ENCODE data around the gene MYBPC1. TPM values are rescaled to one million over a fixed set of nuclear protein-coding genes. Genes with fewer than 3 reads are reported as not detected.

MYBPC1 gene
- polyA plus RNA-seq, 1 of the 3 experiments (the other 2 are of a cell fraction): not detected

GRCh38 chr12:101663298-101663697 is 68.5 kb downstream of the MYBPC1 start:
- no peak overlapping the region for H3K9ac ChIP-seq
- H3K4me2 ChIP-seq: no peak overlapping the region
- no peaks in the 10 kb centered on the region for H3K36me3 ChIP-seq (replicated peaks in 1 of 2; ENCODE audit: control insufficient read depth in 1 of 2, insufficient read depth in 2 of 2, low read length in 1 of 2)
- no peak for DNase-seq
- 32% methylated on average over 6 of the region's 6 CpGs for WGBS (ENCODE audit: low lambda C conversion rate)
- H4K20me1 ChIP-seq (ENCODE audit: insufficient read depth): no peaks in the 10 kb centered on the region
- H3K4me1 ChIP-seq (ENCODE audit: control insufficient read depth in 1 of 2, insufficient read depth in 2 of 2, low read depth in 1 of 2, low read length in 1 of 2): no peaks in the 10 kb centered on the region
- no peaks in the 10 kb centered on the region for H3K79me2 ChIP-seq (ENCODE audit: insufficient read depth)
- ChIA-PET POLR2A (no interaction called here), CTCF (no interaction called here)
- H3K27me3 ChIP-seq (ENCODE audit: insufficient read depth): peaks cover 18% of the 10 kb centered on the region; the same call in 1 of the 2 replicates
- no peaks in the 10 kb centered on the region for H3K9me3 ChIP-seq
- H3K4me3 ChIP-seq (ENCODE audit: low read depth in 2 of 2, low read length in 1 of 2): no peak overlapping the region
- H3K27ac ChIP-seq (ENCODE audit: low read depth in 2 of 2, low read length in 1 of 2): no peak overlapping the region
- no peaks in the 10 kb centered on the region for H3K9me2 ChIP-seq
- H3F3A ChIP-seq (replicated peaks; ENCODE audit: insufficient read depth): no peaks in the 10 kb centered on the region
- no peak overlapping the region for H2AFZ ChIP-seq (ENCODE audit: low read depth)
- no peak for TF ChIP-seq RAD21 (IDR thresholded peaks at IDR 0.05; ENCODE audit: low read length)

- no peak for TF ChIP-seq GABPA (IDR thresholded peaks at IDR 0.05; ENCODE audit: low read depth)
- no peak for TF ChIP-seq USF1 (IDR thresholded peaks at IDR 0.05; ENCODE audit: borderline replicate concordance, low read depth)
- POLR2A ChIA-PET: no interaction called here
These were observed 70.2 kb downstream of the MYBPC1 start for GRCh38 chr12:101664992-101665391.

GRCh38 chr12:101666052-101666728 is 71.4 kb downstream of the MYBPC1 start:
- H3K36me3 ChIP-seq (replicated peaks in 1 of 2; ENCODE audit: control insufficient read depth in 1 of 2, insufficient read depth in 2 of 2, low read length in 1 of 2): no peaks in the 10 kb centered on the region
- H3K4me1 ChIP-seq (ENCODE audit: control insufficient read depth in 1 of 2, insufficient read depth in 2 of 2, low read depth in 1 of 2, low read length in 1 of 2): no peaks in the 10 kb centered on the region
- no peak overlapping the region for H3K4me2 ChIP-seq
- H3K4me3 ChIP-seq (ENCODE audit: low read depth in 2 of 2, low read length in 1 of 2): no peak overlapping the region
- H3K9ac ChIP-seq: no peak overlapping the region
- H3F3A ChIP-seq (replicated peaks; ENCODE audit: insufficient read depth): no peaks in the 10 kb centered on the region
- no peak for TF ChIP-seq GABPA (IDR thresholded peaks at IDR 0.05; ENCODE audit: low read depth)
- no peak for TF ChIP-seq MAX (IDR thresholded peaks at IDR 0.05; ENCODE audit: low read depth)
- TF ChIP-seq ELF1 (IDR thresholded peaks at IDR 0.05): no peak
- no peak for TF ChIP-seq EZH2phosphoT487 (IDR thresholded peaks at IDR 0.05; ENCODE audit: borderline replicate concordance, low read depth)
- TF ChIP-seq REST (IDR thresholded peaks at IDR 0.05; ENCODE audit: low read depth, low read length): no peak
- no peak for TF ChIP-seq TEAD4 (IDR thresholded peaks at IDR 0.05; ENCODE audit: borderline replicate concordance, insufficient read depth)
- TF ChIP-seq MXI1 (IDR thresholded peaks at IDR 0.05; ENCODE audit: low read depth, low read length): no peak
- TF ChIP-seq CTCF (IDR thresholded peaks at IDR 0.05): no peak
- TF ChIP-seq FOSL2 (IDR thresholded peaks at IDR 0.05; ENCODE audit: borderline replicate concordance, low read depth): no peak
- no peak for TF ChIP-seq FOXJ3 (CRISPR knock-in tag; IDR thresholded peaks at IDR 0.05)
- TF ChIP-seq TAF1 (IDR thresholded peaks at IDR 0.05; ENCODE audit: borderline replicate concordance, low read depth, low read length): no peak
- TF ChIP-seq MEF2A (IDR thresholded peaks at IDR 0.05; ENCODE audit: borderline replicate concordance, low read depth): no peak
- no peaks in the 10 kb centered on the region for H3K9me3 ChIP-seq
- H3K27ac ChIP-seq (ENCODE audit: low read depth in 2 of 2, low read length in 1 of 2): no peak overlapping the region
- H3K27me3 ChIP-seq (ENCODE audit: insufficient read depth): peaks cover 18% of the 10 kb centered on the region; the same call in 1 of the 2 replicates
- DNase-seq: no peak
- no peaks in the 10 kb centered on the region for H4K20me1 ChIP-seq (ENCODE audit: insufficient read depth)
- no peak overlapping the region for H2AFZ ChIP-seq (ENCODE audit: low read depth)
- no peaks in the 10 kb centered on the region for H3K9me2 ChIP-seq
- CTCF ChIA-PET: interaction anchor here (1.6 kb wide), 1 partner anchor 10 kb away, joined by 3 read pairs; no protein-coding TSS in a partner anchor
- POLR2A ChIA-PET: no interaction called here
- 27% methylated on average over 7 of the region's 7 CpGs for WGBS (ENCODE audit: low lambda C conversion rate)
- no peaks in the 10 kb centered on the region for H3K79me2 ChIP-seq (ENCODE audit: insufficient read depth)

More at GRCh38 chr12:101664992-101665391, 70.2 kb downstream of the MYBPC1 start:
- H3K27ac ChIP-seq (ENCODE audit: low read depth in 2 of 2, low read length in 1 of 2): no peak overlapping the region
- H3F3A ChIP-seq (replicated peaks; ENCODE audit: insufficient read depth): no peaks in the 10 kb centered on the region
- H3K27me3 ChIP-seq (ENCODE audit: insufficient read depth): peaks cover 18% of the 10 kb centered on the region; the same call in 1 of the 2 replicates
- no peaks in the 10 kb centered on the region for H3K4me1 ChIP-seq (ENCODE audit: control insufficient read depth in 1 of 2, insufficient read depth in 2 of 2, low read depth in 1 of 2, low read length in 1 of 2)
- no peak overlapping the region; the same call in 1 of the 2 replicates for H2AFZ ChIP-seq (ENCODE audit: low read depth)
- H3K4me2 ChIP-seq: no peak overlapping the region
- no peaks in the 10 kb centered on the region for H3K79me2 ChIP-seq (ENCODE audit: insufficient read depth)
- H3K4me3 ChIP-seq (ENCODE audit: low read depth in 2 of 2, low read length in 1 of 2): no peak overlapping the region
- H3K9me3 ChIP-seq: no peaks in the 10 kb centered on the region
- no peaks in the 10 kb centered on the region for H3K36me3 ChIP-seq (replicated peaks in 1 of 2; ENCODE audit: control insufficient read depth in 1 of 2, insufficient read depth in 2 of 2, low read length in 1 of 2)
- H3K9me2 ChIP-seq: no peaks in the 10 kb centered on the region
- no peaks in the 10 kb centered on the region for H4K20me1 ChIP-seq (ENCODE audit: insufficient read depth)
- WGBS (ENCODE audit: low lambda C conversion rate): 11% methylated on average over 7 of the region's 7 CpGs
- DNase-seq: no peak
- CTCF ChIA-PET: no interaction called here
- H3K9ac ChIP-seq: no peak overlapping the region

Measured in SK-N-SH (cell line).